NCI-H1417 (cell line): ENCODE data around the gene SCLY.
"Not testable (repeated sequence)": the region's sequence is repeated elsewhere in the genome, so short reads cannot be mapped to it uniquely, and the experiment has no call there.

Experiments
- DNase-seq, 3 experiments: peaks; one replicate each; lab custom pipeline; 2025; lab: John Stamatoyannopoulos, UW

Gene SCLY

GRCh38 chr2:238060542-238061314 is at the start of gene SCLY:
TSS of gene SCLY (plus strand) at chr2:238061001. CDS start at chr2:238061055, 54 bp downstream.
- DNase-seq = peak; percentile 91 to 98 (median 98)

GRCh38 chr2:238013806-238014205 is 47.0 kb upstream of the SCLY start:
- no peak for DNase-seq

- no peak for DNase-seq
Observed at GRCh38 chr2:238015705-238016104, 45.1 kb upstream of the SCLY start.

GRCh38 chr2:238016526-238016925 is 44.3 kb upstream of the SCLY start:
- DNase-seq = peak in 1 of 3 experiments; percentile 6

- no peak for DNase-seq
Observed at GRCh38 chr2:238019962-238020361, 40.8 kb upstream of the SCLY start.

- DNase-seq = no peak
Observed at GRCh38 chr2:238020816-238021215, 40.0 kb upstream of the SCLY start.

GRCh38 chr2:238021327-238021726 is 39.5 kb upstream of the SCLY start:
- DNase-seq = no peak

- DNase-seq = no peak
Observed at GRCh38 chr2:238022594-238023157, 38.1 kb upstream of the SCLY start.

GRCh38 chr2:238023608-238024007 is 37.2 kb upstream of the SCLY start:
- no peak for DNase-seq

GRCh38 chr2:238024986-238025385 is 35.8 kb upstream of the SCLY start:
- no peak for DNase-seq

- no peak for DNase-seq
Observed at GRCh38 chr2:238025741-238026360, 35.0 kb upstream of the SCLY start.

GRCh38 chr2:238027058-238027457 is 33.7 kb upstream of the SCLY start:
- no peak for DNase-seq

GRCh38 chr2:238027591-238028415 is 33.0 kb upstream of the SCLY start:
- DNase-seq = no peak

GRCh38 chr2:238029853-238030252 is 30.9 kb upstream of the SCLY start:
- no peak for DNase-seq

- no peak for DNase-seq
Observed at GRCh38 chr2:238030422-238031155, 30.2 kb upstream of the SCLY start.

- no peak for DNase-seq
Observed at GRCh38 chr2:238031751-238032150, 29.1 kb upstream of the SCLY start.

GRCh38 chr2:238032755-238033337 is 28.0 kb upstream of the SCLY start:
- DNase-seq = no peak

GRCh38 chr2:238033991-238034390 is 26.8 kb upstream of the SCLY start:
- DNase-seq = not testable (repeated sequence)

- DNase-seq = no peak
Observed at GRCh38 chr2:238038203-238038602, 22.6 kb upstream of the SCLY start.

GRCh38 chr2:238039151-238039550 is 21.6 kb upstream of the SCLY start:
- no peak for DNase-seq

GRCh38 chr2:238039985-238040384 is 20.8 kb upstream of the SCLY start:
- DNase-seq = no peak
